HFF-Myc (cell line): ENCODE data around the gene INA.
"Not testable (repeated sequence)": the region's sequence is repeated elsewhere in the genome, so short reads cannot be mapped to it uniquely, and the experiment has no call there.

Source experiments
- DNase-seq: peaks from one replicate; pipeline ENCODE4 v3.0.0-alpha.2; 2011; ENCODE audit warnings: low read depth; ENCODE audit errors: extremely low read depth
- H3K4me3 ChIP-seq: replicated peaks from 2 replicates; pipeline ENCODE4 v1.5.1; 2011; ENCODE audit warnings: low read depth, mild to moderate bottlenecking, control low read depth, low read length
- TF ChIP-seq, protein P1 (sequence below): IDR thresholded peaks from 2 replicates; pipeline ENCODE4 v1.5.1; 2012; ENCODE audit warnings: mild to moderate bottlenecking, low read depth, low read length, control low read depth; ENCODE audit errors: missing control alignments

The INA gene

DNA sequence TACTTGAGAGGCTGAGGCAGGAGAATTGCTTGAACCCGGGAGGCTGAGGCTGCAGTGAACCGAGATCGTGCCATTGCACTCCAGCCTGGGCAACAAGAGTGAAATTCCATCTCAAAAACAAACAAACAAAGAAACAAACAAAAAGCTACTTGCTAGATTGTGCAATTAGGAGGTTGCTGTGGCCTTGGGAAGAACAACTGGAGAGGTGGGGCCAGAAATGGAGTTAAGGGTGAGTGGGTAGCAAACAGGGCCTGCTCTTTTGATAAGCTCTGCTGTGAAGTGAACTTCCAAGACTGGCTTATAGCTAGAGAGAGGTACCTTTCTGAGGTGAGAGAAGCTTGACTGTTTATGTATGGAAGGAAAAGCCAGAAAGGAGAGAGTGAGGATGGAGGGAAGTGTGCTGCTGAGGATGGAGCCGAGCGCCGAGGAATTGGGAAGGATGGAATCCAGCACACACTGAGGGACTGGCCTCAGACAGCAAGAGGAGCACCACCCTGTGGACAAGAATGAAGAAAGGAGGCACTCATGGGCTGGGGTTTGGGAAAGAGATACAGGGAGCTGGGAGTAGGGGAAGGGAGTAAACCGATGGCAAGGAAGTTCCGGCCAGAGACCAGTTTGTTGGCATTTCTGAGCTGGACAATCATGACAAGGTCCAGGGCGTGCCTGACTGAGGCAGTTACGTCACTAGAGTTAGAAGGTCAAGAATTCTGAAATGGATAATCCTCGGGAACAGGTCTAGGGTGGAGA, 38.3 kb upstream of the INA start:
- TF ChIP-seq, protein P1, sequence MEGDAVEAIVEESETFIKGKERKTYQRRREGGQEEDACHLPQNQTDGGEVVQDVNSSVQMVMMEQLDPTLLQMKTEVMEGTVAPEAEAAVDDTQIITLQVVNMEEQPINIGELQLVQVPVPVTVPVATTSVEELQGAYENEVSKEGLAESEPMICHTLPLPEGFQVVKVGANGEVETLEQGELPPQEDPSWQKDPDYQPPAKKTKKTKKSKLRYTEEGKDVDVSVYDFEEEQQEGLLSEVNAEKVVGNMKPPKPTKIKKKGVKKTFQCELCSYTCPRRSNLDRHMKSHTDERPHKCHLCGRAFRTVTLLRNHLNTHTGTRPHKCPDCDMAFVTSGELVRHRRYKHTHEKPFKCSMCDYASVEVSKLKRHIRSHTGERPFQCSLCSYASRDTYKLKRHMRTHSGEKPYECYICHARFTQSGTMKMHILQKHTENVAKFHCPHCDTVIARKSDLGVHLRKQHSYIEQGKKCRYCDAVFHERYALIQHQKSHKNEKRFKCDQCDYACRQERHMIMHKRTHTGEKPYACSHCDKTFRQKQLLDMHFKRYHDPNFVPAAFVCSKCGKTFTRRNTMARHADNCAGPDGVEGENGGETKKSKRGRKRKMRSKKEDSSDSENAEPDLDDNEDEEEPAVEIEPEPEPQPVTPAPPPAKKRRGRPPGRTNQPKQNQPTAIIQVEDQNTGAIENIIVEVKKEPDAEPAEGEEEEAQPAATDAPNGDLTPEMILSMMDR: peak; percentile 41
- DNase-seq: no peak
- no peak overlapping the region for H3K4me3 ChIP-seq

DNA sequence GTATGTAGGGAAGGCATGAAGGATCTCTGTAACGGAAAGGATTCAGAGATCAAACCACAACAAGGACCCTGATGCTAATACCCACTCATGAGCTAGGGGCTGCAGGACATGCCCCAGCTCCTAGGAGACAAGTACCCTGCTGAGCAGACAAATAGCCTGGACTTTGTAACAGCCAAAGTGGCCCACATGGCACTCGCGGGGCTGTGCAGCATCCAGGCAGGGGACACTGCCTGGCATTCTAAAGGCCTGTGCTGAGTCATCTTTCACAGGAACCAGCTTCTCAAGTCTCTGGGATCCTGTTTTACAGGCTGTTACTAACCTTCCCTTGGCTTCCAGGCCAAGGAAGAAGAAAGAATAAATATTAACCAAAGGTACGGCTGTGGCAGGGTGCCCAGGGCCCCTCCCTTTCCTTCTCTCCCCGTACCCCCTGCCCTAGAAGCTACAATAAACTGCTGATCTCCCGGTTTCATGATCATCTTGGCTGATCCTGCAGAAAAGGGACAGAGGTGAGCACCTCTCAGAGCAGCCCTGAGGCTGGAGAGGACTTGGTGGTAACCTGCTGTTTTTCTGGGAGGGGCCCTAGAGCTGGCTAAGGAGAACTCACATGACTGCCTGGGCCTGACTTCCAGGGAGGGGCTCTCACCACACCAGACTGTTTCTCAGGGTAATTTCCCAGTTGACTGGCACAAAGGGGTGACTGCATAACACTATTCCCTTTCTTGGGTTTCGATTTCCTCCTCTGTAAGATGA, 35.5 kb upstream of the INA start:
- no peak overlapping the region for H3K4me3 ChIP-seq
- no peak for DNase-seq
- TF ChIP-seq, protein P1: no peak

DNA sequence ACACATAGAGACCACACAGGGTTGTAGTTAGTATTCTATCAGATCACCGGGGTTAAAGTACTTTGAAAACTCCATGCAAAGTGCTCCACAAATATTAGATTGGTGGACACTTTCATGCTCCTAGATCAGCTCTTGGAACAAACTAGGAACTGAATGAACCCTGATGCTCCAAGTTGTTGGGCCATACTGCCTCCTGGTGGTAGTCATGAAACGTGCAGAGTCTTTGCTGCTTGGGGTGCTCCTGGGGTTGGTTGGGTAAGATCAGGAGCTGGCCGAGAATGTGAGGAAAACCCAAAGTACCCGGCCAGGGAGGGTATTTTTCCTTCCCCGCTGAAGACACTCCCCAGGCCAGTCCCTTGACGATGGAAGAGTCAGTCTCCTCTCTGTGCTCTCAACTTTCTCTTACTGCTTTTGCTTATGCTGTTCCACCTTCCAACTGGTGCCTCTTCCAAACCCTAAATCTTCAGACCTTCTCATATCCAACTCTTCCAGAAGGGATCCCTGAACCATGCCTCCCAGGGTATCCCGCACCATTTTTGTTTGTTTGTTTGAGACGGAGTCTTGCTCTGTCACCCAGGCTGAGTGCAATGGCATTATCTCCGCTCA, 32.2 kb upstream of the INA start:
- peak; percentile 71 for DNase-seq

DNA sequence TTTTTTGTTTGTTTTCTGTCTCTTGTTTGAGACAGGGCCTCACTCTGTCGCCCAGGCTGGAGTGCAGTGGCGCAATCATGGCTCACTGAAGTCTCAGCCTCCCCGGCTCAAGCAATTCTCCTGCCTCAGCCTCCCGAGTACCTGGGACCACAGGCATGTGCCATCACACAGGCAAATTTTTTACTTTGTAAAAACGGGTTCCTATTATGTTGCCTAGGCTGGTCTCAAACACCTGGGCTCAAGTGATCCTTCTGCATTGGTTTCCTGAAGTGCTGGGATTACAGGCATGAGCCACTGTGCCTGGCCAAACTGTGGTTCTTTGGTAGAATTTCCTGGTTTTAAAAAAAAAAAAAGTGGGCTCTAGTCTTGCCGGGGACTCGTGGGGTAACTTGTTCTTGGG, 31.4 kb upstream of the INA start, which contains the start of gene RPEL1:
RPEL1 (plus strand) TSS at position 301 of the 400 bp plus-strand sequence. CDS start 110 bp downstream, outside the sequence.
- not testable (repeated sequence) for H3K4me3 ChIP-seq, DNase-seq

More for the DNA sequence above, 32.2 kb upstream of the INA start:
- no peak overlapping the region for H3K4me3 ChIP-seq
- TF ChIP-seq, protein P1: peak; percentile 92

DNA sequence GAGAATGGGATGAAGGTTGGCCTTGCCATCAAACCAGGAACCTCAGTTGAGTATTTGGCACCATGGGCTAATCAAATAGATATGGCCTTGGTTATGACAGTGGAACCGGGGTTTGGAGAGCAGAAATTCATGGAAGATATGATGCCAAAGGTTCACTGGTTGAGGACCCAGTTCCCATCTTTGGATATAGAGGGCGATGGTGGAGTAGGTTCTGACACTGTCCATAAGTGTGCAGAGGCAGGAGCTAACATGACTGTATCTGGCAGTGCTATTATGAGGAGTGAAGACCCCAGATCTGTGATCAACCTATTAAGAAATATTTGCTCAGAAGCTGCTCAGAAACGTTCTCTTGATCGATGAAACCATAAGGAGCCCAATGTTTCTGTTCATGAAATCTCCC, 30.6 kb upstream of the INA start:
- TF ChIP-seq, protein P1: peak; percentile 14
- no peak overlapping the region for H3K4me3 ChIP-seq
- no peak for DNase-seq

DNA sequence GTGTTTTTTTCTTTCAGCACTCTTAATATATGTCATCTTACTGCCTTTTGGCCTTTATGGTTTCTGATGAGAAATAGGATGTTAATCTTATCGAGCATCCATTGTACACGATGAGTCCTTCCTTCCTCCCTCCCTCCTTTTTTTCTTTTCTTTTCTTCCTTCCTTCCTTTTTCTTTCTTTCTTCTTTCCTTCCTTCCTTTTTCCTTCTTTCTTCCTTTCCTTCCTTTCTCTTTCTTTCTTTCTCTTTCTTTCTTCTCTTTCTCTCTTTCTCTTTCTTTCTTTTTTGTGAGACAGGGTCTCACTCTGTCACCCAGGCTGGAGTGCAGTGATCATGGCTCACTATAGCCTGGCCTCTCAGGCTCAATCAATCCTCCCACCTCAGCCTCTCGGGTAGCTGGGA, 22.8 kb upstream of the INA start:
- H3K4me3 ChIP-seq: no peak overlapping the region
- no peak for DNase-seq
- TF ChIP-seq, protein P1: no peak
